ENCODE data around the gene ID2. TPM values are rescaled to one million over a fixed set of nuclear protein-coding genes. Genes with fewer than 3 reads are reported as not detected.

The ID2 gene
- total RNA-seq, 2 experiments from 2014 or later: 238 to 242 TPM

DNA sequence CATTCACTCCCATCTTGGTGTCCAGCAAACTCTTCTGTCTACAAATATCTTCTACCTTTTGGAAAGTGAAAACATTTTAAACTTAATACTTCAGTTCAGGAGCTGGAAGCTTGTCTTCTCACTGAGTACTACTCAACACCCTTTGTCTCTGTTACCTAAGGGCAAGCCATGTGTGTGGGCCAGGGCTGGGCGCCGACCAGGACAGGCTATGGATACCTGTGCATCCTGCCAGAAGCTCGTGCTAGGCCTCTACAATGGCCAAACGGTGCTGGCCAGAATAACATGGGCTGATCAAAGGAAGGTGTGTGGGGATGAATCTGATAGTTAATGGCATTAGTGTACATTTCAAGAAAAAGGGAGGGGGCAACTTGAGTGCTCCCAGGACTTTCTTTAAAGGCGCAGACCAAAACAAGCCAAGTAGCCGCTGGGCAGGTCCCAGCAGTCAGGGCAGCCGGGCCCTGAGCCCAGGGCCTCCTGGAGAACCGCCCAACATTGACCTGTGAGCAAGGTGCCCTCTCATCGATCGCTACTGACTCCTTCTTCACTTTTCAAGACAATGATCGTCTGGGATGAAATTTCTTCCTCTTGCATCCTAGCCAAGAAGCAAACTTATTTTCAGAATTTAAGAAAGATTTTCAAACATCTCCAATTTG is 29.0 kb upstream of the ID2 start:
- POLR2A ChIA-PET: no interaction called here
- ATAC-seq (ENCODE audit: poor library complexity) (no peak), DNase-seq (no peak)
- Histone ChIP-seq H3K4me3 (ENCODE audit: low read length) (no peak overlapping the region), H3K27me3 (ENCODE audit: control insufficient read depth in 1 of 2, insufficient read depth in 2 of 2, low read length in 2 of 2) (no peaks in the 10 kb centered on the region), H3K27ac (ENCODE audit: low read depth in 1 of 2, low read length in 2 of 2) (no peak overlapping the region), H3K36me3 (ENCODE audit: insufficient read depth, low read length) (no peaks in the 10 kb centered on the region), H3K9me3 (ENCODE audit: control insufficient read depth in 1 of 2, insufficient read depth in 1 of 2, low read length in 2 of 2) (no peaks in the 10 kb centered on the region), H3K4me1 (ENCODE audit: insufficient read depth, low read length) (peaks cover 5% of the 10 kb centered on the region)
- Mint-ChIP-seq H3K27me3 (no peaks in the 10 kb centered on the region), H3K36me3 (ENCODE audit: low read depth) (no peaks in the 10 kb centered on the region), H3K9me3 (no peaks in the 10 kb centered on the region), H3K27ac (no peak overlapping the region), H3K4me1 (ENCODE audit: low read depth) (peaks cover 8% of the 10 kb centered on the region), H3K4me3 (no peak overlapping the region)
- intact Hi-C loops (cut with DNase I, micrococcal nuclease): no loop called here
- CTCF ChIA-PET: no interaction called here
- TF ChIP-seq, protein P1, sequence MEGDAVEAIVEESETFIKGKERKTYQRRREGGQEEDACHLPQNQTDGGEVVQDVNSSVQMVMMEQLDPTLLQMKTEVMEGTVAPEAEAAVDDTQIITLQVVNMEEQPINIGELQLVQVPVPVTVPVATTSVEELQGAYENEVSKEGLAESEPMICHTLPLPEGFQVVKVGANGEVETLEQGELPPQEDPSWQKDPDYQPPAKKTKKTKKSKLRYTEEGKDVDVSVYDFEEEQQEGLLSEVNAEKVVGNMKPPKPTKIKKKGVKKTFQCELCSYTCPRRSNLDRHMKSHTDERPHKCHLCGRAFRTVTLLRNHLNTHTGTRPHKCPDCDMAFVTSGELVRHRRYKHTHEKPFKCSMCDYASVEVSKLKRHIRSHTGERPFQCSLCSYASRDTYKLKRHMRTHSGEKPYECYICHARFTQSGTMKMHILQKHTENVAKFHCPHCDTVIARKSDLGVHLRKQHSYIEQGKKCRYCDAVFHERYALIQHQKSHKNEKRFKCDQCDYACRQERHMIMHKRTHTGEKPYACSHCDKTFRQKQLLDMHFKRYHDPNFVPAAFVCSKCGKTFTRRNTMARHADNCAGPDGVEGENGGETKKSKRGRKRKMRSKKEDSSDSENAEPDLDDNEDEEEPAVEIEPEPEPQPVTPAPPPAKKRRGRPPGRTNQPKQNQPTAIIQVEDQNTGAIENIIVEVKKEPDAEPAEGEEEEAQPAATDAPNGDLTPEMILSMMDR (IDR thresholded peaks at IDR 0.05): no peak

DNA sequence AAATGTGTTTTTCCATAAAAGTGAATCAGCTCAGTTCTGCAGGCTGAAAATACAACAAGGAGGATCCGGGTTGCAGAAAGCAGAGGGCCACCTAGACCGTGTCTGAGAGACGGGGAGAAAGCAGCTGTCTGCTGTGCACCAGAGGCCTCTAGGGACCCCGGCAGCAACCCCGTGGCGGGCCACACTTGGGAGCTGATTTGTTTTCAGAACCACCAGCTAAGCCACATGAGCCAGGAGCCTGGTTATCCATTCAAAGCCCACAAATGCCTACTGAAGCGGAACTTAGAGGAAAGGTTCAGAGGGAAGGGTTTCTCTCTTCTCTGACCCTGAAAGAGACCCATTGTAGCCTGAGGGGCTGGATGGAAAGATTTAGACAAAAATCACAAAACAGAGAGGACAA is 28.4 kb upstream of the ID2 start:
- Histone ChIP-seq H3K4me3 (ENCODE audit: low read length) (no peak overlapping the region), H3K36me3 (ENCODE audit: insufficient read depth, low read length) (no peaks in the 10 kb centered on the region), H3K27me3 (ENCODE audit: control insufficient read depth in 1 of 2, insufficient read depth in 2 of 2, low read length in 2 of 2) (no peaks in the 10 kb centered on the region), H3K27ac (ENCODE audit: low read depth in 1 of 2, low read length in 2 of 2) (no peak overlapping the region), H3K4me1 (ENCODE audit: insufficient read depth, low read length) (peaks cover 5% of the 10 kb centered on the region), H3K9me3 (ENCODE audit: control insufficient read depth in 1 of 2, insufficient read depth in 1 of 2, low read length in 2 of 2) (no peaks in the 10 kb centered on the region)
- Mint-ChIP-seq H3K4me3 (no peak overlapping the region), H3K36me3 (ENCODE audit: low read depth) (no peaks in the 10 kb centered on the region), H3K4me1 (ENCODE audit: low read depth) (peaks cover 8% of the 10 kb centered on the region), H3K27ac (no peak overlapping the region), H3K9me3 (no peaks in the 10 kb centered on the region), H3K27me3 (no peaks in the 10 kb centered on the region)
- DNase-seq (no peak), ATAC-seq (ENCODE audit: poor library complexity) (no peak)
- POLR2A ChIA-PET: no interaction called here
- CTCF ChIA-PET: no interaction called here
- TF ChIP-seq, protein P1 (IDR thresholded peaks at IDR 0.05): no peak
- intact Hi-C loops (cut with DNase I, micrococcal nuclease): no loop called here

DNA sequence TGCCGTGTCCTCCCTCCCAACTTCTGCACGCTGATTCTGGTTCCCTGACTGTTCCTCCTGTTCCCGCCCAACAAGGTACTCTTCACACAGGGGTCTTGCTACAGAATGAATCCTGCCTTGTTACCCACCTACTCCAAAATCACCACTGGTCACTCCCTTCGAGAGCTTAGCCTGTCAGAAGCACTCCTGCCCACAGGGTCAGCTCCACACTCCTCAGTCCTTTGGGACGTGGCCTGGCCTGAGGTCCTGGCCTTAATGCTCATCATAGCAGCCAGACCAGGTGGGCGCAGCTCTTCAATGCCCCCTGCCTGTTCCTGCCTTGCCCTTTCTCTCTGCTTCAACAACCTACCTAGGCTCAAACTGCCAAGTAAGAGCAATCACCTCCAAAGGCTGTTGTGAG is 27.8 kb upstream of the ID2 start:
- H3K36me3 ChIP-seq (ENCODE audit: insufficient read depth, low read length): no peaks in the 10 kb centered on the region

More for the DNA sequence above, 27.8 kb upstream of the ID2 start:
- no peaks in the 10 kb centered on the region for H3K36me3 Mint-ChIP-seq (ENCODE audit: low read depth)
- H3K9me3 Mint-ChIP-seq: no peaks in the 10 kb centered on the region
- Histone ChIP-seq H3K4me3 (ENCODE audit: low read length) (no peak overlapping the region), H3K4me1 (ENCODE audit: insufficient read depth, low read length) (peaks cover 5% of the 10 kb centered on the region), H3K9me3 (ENCODE audit: control insufficient read depth in 1 of 2, insufficient read depth in 1 of 2, low read length in 2 of 2) (no peaks in the 10 kb centered on the region), H3K27ac (ENCODE audit: low read depth in 1 of 2, low read length in 2 of 2) (no peak overlapping the region), H3K27me3 (ENCODE audit: control insufficient read depth in 1 of 2, insufficient read depth in 2 of 2, low read length in 2 of 2) (no peaks in the 10 kb centered on the region)
- no peak overlapping the region for H3K4me3 Mint-ChIP-seq
- intact Hi-C loops (cut with DNase I, micrococcal nuclease): no loop called here
- TF ChIP-seq, protein P1 (IDR thresholded peaks at IDR 0.05): no peak
- DNase-seq (no peak), ATAC-seq (ENCODE audit: poor library complexity) (no peak)
- POLR2A ChIA-PET: no interaction called here
- peaks cover 8% of the 10 kb centered on the region for H3K4me1 Mint-ChIP-seq (ENCODE audit: low read depth)
- H3K27me3 Mint-ChIP-seq: no peaks in the 10 kb centered on the region
- H3K27ac Mint-ChIP-seq: no peak overlapping the region
- CTCF ChIA-PET: no interaction called here
